Femur (tissue), 1 donor: ENCODE measurements around the gene TRAPPC10.

Source experiments
- DNase-seq: peaks from one replicate; pipeline ENCODE4 v3.0.0-alpha.2; 2017

TRAPPC10 gene

GRCh38 chr21:44003307-44003966 is 8.7 kb upstream of the TRAPPC10 start:
- DNase-seq = no peak

- no peak for DNase-seq
Observed at GRCh38 chr21:44005071-44005470, 7.0 kb upstream of the TRAPPC10 start.

- DNase-seq = no peak
Observed at GRCh38 chr21:44005593-44005992, 6.5 kb upstream of the TRAPPC10 start.

GRCh38 chr21:44006017-44006619 is 6.0 kb upstream of the TRAPPC10 start:
- DNase-seq = no peak

- no peak for DNase-seq
Observed at GRCh38 chr21:44006656-44007055, 5.5 kb upstream of the TRAPPC10 start.

- no peak for DNase-seq
Observed at GRCh38 chr21:44010429-44010828, 1.7 kb upstream of the TRAPPC10 start.

GRCh38 chr21:44011123-44011522 is 986 bp upstream of the TRAPPC10 start:
- no peak for DNase-seq

GRCh38 chr21:44012474-44013379 is 618 bp downstream of the TRAPPC10 start:
- DNase-seq = peak; percentile 67

GRCh38 chr21:44013380-44014088 is 1.4 kb downstream of the TRAPPC10 start:
- no peak for DNase-seq

GRCh38 chr21:44017601-44018000 is 5.5 kb downstream of the TRAPPC10 start:
- no peak for DNase-seq

- DNase-seq = no peak
Observed at GRCh38 chr21:44018127-44018526, 6.0 kb downstream of the TRAPPC10 start.

GRCh38 chr21:44018813-44019567 is 6.9 kb downstream of the TRAPPC10 start:
- no peak for DNase-seq

- DNase-seq = no peak
Observed at GRCh38 chr21:44019568-44019958, 7.5 kb downstream of the TRAPPC10 start.

- DNase-seq = no peak
Observed at GRCh38 chr21:44020551-44020950, 8.4 kb downstream of the TRAPPC10 start.

GRCh38 chr21:44021064-44021463 is 9.0 kb downstream of the TRAPPC10 start:
- no peak for DNase-seq

- DNase-seq = no peak
Observed at GRCh38 chr21:44024257-44024656, 12.1 kb downstream of the TRAPPC10 start.

GRCh38 chr21:44024887-44025353 is 12.8 kb downstream of the TRAPPC10 start:
- peak; percentile 71 for DNase-seq

GRCh38 chr21:44027607-44028286 is 15.6 kb downstream of the TRAPPC10 start:
- no peak for DNase-seq

GRCh38 chr21:44028287-44028659 is 16.2 kb downstream of the TRAPPC10 start:
- DNase-seq = no peak

- no peak for DNase-seq
Observed at GRCh38 chr21:44029460-44030087, 17.5 kb downstream of the TRAPPC10 start.

- DNase-seq = no peak
Observed at GRCh38 chr21:44035244-44035643, 23.1 kb downstream of the TRAPPC10 start.
